Fibroblast of lung (primary cell): ENCODE results near the gene SSUH2. TPM values are rescaled to one million over a fixed set of nuclear protein-coding genes. Genes with fewer than 3 reads are reported as not detected.
A peak's percentile ranks its signal among the peaks of the same experiment; 100 is the strongest.

Experiments used
- DNase-seq, 2 donors: peaks; one replicate each; pipeline versions ENCODE4 v3.0.0 to v3.0.0-alpha.2; 2010; ENCODE audit warnings: low read depth in 2 of 2
- H2AFZ ChIP-seq: 2 replicates; pipeline ENCODE4 v1.5.1; 2012; ENCODE audit warnings: low read length, control low read depth, inconsistent platforms
- H3K27ac ChIP-seq: 2 replicates; pipeline ENCODE4 v1.5.1; 2011; ENCODE audit warnings: low read length, control low read depth; ENCODE audit not compliant: insufficient read depth
- H3K27me3 ChIP-seq: 2 replicates; pipeline ENCODE4 v1.5.1; 2011; ENCODE audit warnings: mild to moderate bottlenecking, low read length; ENCODE audit not compliant: control insufficient read depth, insufficient read depth
- H3K36me3 ChIP-seq: 2 replicates; pipeline ENCODE4 v1.5.1; 2011; ENCODE audit warnings: low read length; ENCODE audit not compliant: control insufficient read depth, insufficient read depth
- H3K4me1 ChIP-seq: 2 replicates; pipeline ENCODE4 v1.5.1; 2011; ENCODE audit warnings: low read length; ENCODE audit not compliant: control insufficient read depth, insufficient read depth; ENCODE audit errors: extremely low read depth
- H3K4me2 ChIP-seq: 2 replicates; pipeline ENCODE4 v1.5.1; 2011; ENCODE audit warnings: low read length, control low read depth; ENCODE audit not compliant: insufficient read depth; ENCODE audit errors: extremely low read depth
- H3K4me3 ChIP-seq, 4 experiments: fragments of 200-600 bp in 1 of 4; sonication (generic) in 1 of 4; replicated peaks in 1 of 4; 2 replicates each; pipeline ENCODE4 v1.5.1; 2011 to 2016; ENCODE audit warnings: low read length in 4 of 4, low read depth in 3 of 4, mild to moderate bottlenecking in 3 of 4, control low read depth in 2 of 4, inconsistent platforms in 1 of 4, mixed read lengths in 1 of 4; ENCODE audit not compliant: insufficient read depth in 1 of 4; ENCODE audit errors: control extremely low read depth in 1 of 4
- H3K79me2 ChIP-seq: 2 replicates; pipeline ENCODE4 v1.5.1; 2012; ENCODE audit warnings: mild to moderate bottlenecking, low read length, inconsistent platforms; ENCODE audit not compliant: control insufficient read depth, insufficient read depth
- H3K9ac ChIP-seq: 2 replicates; pipeline ENCODE4 v1.5.1; 2011; ENCODE audit warnings: mild to moderate bottlenecking, low read length, control low read depth; ENCODE audit not compliant: insufficient read depth
- H3K9me3 ChIP-seq: 2 replicates; pipeline ENCODE4 v1.5.1; 2012; ENCODE audit warnings: low read depth, low read length; ENCODE audit not compliant: control insufficient read depth, insufficient read depth
- H4K20me1 ChIP-seq: 2 replicates; pipeline ENCODE4 v1.5.1; 2011; ENCODE audit warnings: low read length; ENCODE audit not compliant: control insufficient read depth, insufficient read depth; ENCODE audit errors: extremely low read depth
- EZH2 ChIP-seq: IDR thresholded peaks from 2 replicates; pipeline ENCODE4 v1.5.1; 2012; ENCODE audit warnings: low read length, control low read depth, mild to moderate bottlenecking; ENCODE audit errors: missing control alignments
- polyA plus RNA-seq, 2 donors: library from polyadenylated mRNA; depleted of rRNA in 1 of 2; stranded (reverse) in 1 of 2; unstranded in 1 of 2; fragments of >200 nt; gene quantifications; 2 replicates each; pipeline ENCODE4 v1.2.1, GENCODE V29; 2011 to 2012; ENCODE audit warnings: missing spikeins in 1 of 2
- total RNA-seq: library from RNA; depleted of rRNA; stranded (reverse); fragments of >200 nt; gene quantifications from 2 replicates; pipeline ENCODE4 v1.2.1, GENCODE V29; 2014
- TF ChIP-seq, protein P1 (sequence below), 2 donors: IDR thresholded peaks in 1 of 2; conservative IDR thresholded peaks in 1 of 2; 1 replicate in 1 of 2; 2 replicates in 1 of 2; pipeline ENCODE4 v1.5.1; 2011 to 2012; ENCODE audit warnings: low read length in 2 of 2, control low read depth in 1 of 2, inconsistent platforms in 1 of 2, low read depth in 1 of 2, mild to moderate bottlenecking in 1 of 2

SSUH2 gene
- total and polyA plus RNA-seq, 2 donors (not counting 1 experiment from before 2014, with no cell fraction given) = 0.02 TPM; not detected in 1

DNA sequence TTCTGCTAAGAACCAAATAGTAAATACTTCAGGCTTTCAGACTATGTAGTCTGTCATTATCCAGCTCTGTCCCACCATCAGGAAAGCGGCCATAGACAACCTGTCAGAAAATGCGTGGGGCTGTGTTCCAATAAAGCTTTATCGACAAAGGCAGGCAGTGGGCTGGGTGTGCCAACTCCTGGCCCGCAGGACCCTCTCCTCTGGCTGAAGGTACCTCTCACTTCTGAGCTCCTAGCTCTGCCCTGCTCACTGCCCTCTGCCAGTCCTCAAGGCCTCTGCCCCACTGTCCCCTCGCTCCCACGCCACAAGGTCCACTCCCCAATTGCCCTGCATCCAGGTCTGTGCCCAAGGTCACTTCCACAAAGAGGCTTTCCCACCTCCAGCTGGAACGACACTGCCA is 20.0 kb downstream of the SSUH2 start:
- Histone ChIP-seq H4K20me1 (no peaks in the 10 kb centered on the region), H3K4me1 (peaks cover 13% of the 10 kb centered on the region), H2AFZ (no peak overlapping the region), H3K27me3 (no peaks in the 10 kb centered on the region), H3K27ac (no peak overlapping the region), H3K9ac (no peak overlapping the region), H3K36me3 (no peaks in the 10 kb centered on the region), H3K9me3 (no peaks in the 10 kb centered on the region), H3K4me2 (no peak overlapping the region), H3K4me3 (no peak overlapping the region), H3K79me2 (no peaks in the 10 kb centered on the region)
- TF ChIP-seq, protein P1, sequence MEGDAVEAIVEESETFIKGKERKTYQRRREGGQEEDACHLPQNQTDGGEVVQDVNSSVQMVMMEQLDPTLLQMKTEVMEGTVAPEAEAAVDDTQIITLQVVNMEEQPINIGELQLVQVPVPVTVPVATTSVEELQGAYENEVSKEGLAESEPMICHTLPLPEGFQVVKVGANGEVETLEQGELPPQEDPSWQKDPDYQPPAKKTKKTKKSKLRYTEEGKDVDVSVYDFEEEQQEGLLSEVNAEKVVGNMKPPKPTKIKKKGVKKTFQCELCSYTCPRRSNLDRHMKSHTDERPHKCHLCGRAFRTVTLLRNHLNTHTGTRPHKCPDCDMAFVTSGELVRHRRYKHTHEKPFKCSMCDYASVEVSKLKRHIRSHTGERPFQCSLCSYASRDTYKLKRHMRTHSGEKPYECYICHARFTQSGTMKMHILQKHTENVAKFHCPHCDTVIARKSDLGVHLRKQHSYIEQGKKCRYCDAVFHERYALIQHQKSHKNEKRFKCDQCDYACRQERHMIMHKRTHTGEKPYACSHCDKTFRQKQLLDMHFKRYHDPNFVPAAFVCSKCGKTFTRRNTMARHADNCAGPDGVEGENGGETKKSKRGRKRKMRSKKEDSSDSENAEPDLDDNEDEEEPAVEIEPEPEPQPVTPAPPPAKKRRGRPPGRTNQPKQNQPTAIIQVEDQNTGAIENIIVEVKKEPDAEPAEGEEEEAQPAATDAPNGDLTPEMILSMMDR (conservative IDR thresholded peaks at IDR 0.05 in 1 of 2, IDR thresholded peaks at IDR 0.05 in 1 of 2; ENCODE audit: low read depth in 1 of 2, low read length in 2 of 2) = no peak
- peak; percentile 35 for TF ChIP-seq EZH2
- no peak for DNase-seq

DNA sequence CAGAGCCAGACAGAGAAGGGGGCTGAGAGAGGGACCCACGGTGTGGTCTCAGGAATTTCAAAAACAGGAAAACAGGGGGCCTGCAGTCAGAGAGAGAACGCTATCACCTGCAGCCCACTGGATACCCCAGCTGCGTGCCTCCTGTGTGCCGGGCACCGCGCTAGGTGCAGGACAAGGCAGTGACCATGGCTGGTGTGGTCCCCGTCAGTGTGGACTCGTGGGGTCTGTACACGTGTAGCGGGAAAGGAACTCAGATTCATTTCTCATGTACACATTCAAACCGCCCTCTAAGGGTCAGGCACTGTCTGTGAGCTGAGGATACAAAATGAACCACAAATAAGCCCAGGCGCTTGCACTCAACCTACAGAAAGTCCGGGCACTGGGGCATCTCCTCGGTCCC is 20.9 kb downstream of the SSUH2 start:
- Histone ChIP-seq H3K27me3 (no peaks in the 10 kb centered on the region), H3K4me2 (no peak overlapping the region), H3K4me3 (no peak overlapping the region), H3K79me2 (no peaks in the 10 kb centered on the region), H3K27ac (no peak overlapping the region), H3K9ac (no peak overlapping the region), H3K9me3 (no peaks in the 10 kb centered on the region), H2AFZ (no peak overlapping the region), H3K36me3 (no peaks in the 10 kb centered on the region), H4K20me1 (no peaks in the 10 kb centered on the region), H3K4me1 (peaks cover 13% of the 10 kb centered on the region)
- TF ChIP-seq, protein P1 (conservative IDR thresholded peaks at IDR 0.05 in 1 of 2, IDR thresholded peaks at IDR 0.05 in 1 of 2; ENCODE audit: low read depth in 1 of 2, low read length in 2 of 2) = no peak
- no peak for TF ChIP-seq EZH2
- no peak for DNase-seq

DNA sequence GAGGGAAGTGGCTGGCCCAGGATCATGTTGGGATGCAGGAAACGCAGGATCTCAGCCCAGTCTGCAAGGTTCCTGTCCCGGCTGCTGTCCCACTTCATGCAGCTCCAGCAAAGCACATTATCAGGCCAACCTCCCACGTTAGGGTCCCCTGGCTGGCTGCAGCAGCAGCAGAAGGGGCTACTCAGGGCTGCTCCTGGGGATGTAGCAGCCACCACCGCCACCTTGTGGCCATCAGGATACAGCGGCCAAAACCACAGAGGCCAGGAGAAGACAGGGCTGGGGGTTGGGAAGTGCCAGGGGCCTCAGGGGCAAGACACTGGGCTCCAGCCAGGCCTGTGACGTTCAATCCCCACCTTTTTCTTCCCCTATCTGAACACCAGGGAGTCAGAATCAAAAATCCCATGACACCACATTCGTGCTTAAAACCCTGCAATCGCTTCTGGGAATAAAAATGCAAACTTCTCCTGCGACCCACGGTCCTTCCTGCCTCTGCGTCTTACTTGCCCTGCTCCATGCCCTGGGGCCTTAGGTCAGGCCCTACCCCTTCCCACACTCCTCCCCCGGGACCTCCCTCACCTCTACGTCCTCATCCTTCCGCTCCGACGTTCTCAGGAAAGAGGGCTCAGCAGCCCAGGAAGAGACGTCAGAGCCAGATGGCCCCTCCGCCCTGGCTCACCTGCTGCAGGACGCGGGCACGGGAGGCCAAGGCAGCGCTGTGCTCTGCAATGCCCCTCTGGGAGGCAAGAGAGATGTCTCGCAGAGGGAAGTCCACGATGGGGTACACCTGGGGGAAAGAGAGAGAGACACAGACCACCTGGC is 21.5 kb downstream of the SSUH2 start:
- peak; percentile 62 to 69 for DNase-seq
- H3K27me3 ChIP-seq = no peaks in the 10 kb centered on the region
- H3K27ac ChIP-seq = no peak overlapping the region
- no peaks in the 10 kb centered on the region for H3K9me3 ChIP-seq
- H3K4me3 ChIP-seq = no peak overlapping the region
- peaks cover 13% of the 10 kb centered on the region for H3K4me1 ChIP-seq
- no peaks in the 10 kb centered on the region for H3K79me2 ChIP-seq
- H3K4me2 ChIP-seq = no peak overlapping the region
- H4K20me1 ChIP-seq = no peaks in the 10 kb centered on the region
- H3K9ac ChIP-seq = no peak overlapping the region
- TF ChIP-seq EZH2 = no peak
- TF ChIP-seq, protein P1 (conservative IDR thresholded peaks at IDR 0.05 in 1 of 2, IDR thresholded peaks at IDR 0.05 in 1 of 2; ENCODE audit: low read depth in 1 of 2, low read length in 2 of 2) = peak; percentile 87 to 89
- no peaks in the 10 kb centered on the region for H3K36me3 ChIP-seq
- H2AFZ ChIP-seq = no peak overlapping the region
